ENCODE results near the gene APPL2.

DNA sequence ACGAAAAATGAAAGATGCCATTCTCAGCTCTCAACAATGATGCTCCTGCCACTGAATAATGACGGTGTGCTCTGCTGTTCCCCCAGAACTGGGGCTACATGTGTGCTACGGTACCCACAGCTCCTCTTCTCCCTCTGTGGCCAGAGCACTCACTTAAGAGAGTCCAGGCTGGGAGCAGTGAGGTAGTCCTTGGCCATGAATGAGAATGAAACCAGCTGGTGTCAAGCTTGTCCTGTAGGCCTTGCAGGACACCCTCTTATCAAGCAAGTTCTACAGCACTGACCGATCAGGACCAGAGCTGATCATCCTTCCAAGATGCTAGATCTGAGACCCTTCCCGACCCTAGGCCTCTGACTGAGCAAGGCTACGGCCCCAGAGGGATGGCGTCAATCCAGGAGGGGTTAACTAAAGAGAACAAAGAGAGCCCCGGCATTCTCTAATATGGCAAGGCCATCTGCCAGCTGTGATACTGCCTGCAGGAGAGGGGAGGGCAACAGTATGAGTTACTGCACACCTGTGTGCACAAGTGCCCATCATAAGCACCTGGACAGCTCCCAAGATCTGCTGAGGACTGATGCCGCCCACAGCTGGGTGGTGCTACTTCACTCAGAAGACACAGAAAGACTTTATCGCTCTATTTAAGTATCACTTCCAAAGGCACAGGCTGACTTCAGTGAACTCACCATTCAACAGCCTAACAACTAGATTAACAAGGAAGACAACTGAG is 30.5 kb downstream of the APPL2 start:
- TF ChIP-seq, protein P1, sequence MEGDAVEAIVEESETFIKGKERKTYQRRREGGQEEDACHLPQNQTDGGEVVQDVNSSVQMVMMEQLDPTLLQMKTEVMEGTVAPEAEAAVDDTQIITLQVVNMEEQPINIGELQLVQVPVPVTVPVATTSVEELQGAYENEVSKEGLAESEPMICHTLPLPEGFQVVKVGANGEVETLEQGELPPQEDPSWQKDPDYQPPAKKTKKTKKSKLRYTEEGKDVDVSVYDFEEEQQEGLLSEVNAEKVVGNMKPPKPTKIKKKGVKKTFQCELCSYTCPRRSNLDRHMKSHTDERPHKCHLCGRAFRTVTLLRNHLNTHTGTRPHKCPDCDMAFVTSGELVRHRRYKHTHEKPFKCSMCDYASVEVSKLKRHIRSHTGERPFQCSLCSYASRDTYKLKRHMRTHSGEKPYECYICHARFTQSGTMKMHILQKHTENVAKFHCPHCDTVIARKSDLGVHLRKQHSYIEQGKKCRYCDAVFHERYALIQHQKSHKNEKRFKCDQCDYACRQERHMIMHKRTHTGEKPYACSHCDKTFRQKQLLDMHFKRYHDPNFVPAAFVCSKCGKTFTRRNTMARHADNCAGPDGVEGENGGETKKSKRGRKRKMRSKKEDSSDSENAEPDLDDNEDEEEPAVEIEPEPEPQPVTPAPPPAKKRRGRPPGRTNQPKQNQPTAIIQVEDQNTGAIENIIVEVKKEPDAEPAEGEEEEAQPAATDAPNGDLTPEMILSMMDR (IDR thresholded peaks at IDR 0.05 in 4 of 5, conservative IDR thresholded peaks at IDR 0.05 in 1 of 5) = no peak
- TF ChIP-seq POLR2A (IDR thresholded peaks at IDR 0.05) = no peak
